Measurements from ENCODE around the gene MCTS1.
"Not testable (repeated sequence)": the region's sequence is repeated elsewhere in the genome, so short reads cannot be mapped to it uniquely, and the experiment has no call there.

The MCTS1 gene, protein sequence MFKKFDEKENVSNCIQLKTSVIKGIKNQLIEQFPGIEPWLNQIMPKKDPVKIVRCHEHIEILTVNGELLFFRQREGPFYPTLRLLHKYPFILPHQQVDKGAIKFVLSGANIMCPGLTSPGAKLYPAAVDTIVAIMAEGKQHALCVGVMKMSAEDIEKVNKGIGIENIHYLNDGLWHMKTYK

DNA sequence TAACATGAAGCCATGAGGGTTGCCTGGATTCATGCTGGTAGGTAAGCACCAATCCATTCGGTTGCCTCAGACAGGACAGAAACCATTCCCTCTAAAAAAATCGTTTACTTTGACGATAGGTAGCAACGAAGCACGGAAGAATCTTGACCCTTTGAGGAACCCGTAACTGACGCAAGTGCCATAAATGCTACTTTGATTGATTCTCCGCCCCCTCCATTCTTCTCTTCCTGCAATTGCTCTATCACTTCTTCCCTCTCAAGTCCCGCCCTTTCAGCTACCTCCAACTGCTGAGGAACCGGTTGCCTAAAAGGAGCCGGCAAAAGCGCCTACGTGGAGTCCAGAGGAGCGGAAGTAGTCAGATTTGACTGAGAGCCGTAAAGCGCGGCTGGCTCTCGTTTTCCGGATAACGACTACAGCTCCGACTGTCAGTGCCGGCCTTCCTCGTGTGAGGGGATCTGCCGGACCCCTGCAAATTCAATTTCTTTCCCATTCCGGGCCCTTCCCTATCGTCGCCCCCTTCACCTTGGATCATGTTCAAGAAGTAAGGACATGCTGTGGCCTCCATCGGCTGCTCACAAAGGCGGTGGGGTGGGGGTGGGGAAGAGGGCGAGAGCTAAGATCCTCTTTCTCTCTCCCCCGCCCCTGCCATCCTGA lies at the start of gene MCTS1:
Gene MCTS1, plus strand, starts transcription at position 395 of the 654 bp plus-strand sequence. Its CDS starts 136 bp downstream, at position 531.
- Mint-ChIP-seq H3K4me1 (peaks cover 0 to 4% of the 10 kb centered on the region in 2 donors), H3K27me3 (no peaks in the 10 kb centered on the region), H3K4me3 (peak within 1 kb of the TSS; percentile 92 to 100), H3K36me3 (peaks cover 0 to 8% of the 10 kb centered on the region in 2 donors), H3K9me3 (peaks cover 0 to 1% of the 10 kb centered on the region in 2 donors), H3K27ac (peak within 1 kb of the TSS; percentile 98)
- peak; percentile 95 to 97 for ATAC-seq (replicated peaks)
- DNase-seq = peak; percentile 82

DNA sequence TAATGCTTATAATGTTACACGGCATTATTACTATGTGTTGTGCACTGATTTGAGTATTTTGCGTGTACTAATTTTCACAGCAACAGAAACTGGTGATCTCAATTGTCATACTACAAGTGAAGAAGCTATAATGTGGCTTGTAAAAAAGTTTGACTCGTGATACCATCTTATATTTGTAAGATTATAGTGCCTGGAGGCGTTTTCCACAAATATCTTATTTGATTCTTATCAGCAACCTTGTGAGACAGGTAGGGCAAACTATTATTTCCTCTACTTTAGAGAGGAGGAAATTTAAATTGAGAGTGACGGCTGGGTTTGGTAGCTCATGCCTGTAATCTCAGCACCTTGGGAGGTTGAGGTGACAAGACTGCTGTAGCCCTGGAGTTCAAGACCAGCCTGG lies 47.6 kb upstream of the MCTS1 start:
- Mint-ChIP-seq H3K27me3 (no peaks in the 10 kb centered on the region), H3K36me3 (no peaks in the 10 kb centered on the region), H3K9me3 (no peaks in the 10 kb centered on the region), H3K4me1 (no peaks in the 10 kb centered on the region), H3K27ac (no peak overlapping the region), H3K4me3 (no peak overlapping the region)
- DNase-seq (no peak), ATAC-seq (replicated peaks) (no peak)

DNA sequence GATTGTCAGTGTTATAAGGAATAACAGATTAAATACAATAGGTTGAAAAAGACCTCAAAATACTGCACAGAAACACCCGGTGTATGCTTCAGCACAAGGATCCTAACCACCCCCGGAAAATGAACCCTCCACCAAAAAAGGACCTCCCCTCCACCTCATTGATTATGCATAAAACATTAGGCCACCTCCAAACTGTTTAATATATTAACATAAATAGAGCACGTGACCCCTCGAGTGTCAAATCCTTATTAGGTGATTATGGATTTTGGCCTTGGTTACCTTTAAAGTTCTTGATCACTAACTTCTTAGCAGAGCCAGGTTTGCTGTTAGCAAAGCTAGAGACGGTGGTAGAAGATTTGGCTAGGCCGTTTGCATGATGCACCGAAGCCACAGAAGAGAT lies 44.1 kb upstream of the MCTS1 start:
- H3K27ac Mint-ChIP-seq = peak overlapping the region; percentile 92
- no peaks in the 10 kb centered on the region for H3K27me3 Mint-ChIP-seq
- H3K36me3 Mint-ChIP-seq = no peaks in the 10 kb centered on the region
- H3K9me3 Mint-ChIP-seq = no peaks in the 10 kb centered on the region
- DNase-seq (no peak), ATAC-seq (replicated peaks) (peak in 1 of 2 donors; percentile 5)
- H3K4me3 Mint-ChIP-seq = peak overlapping the region; percentile 89 to 93
- H3K4me1 Mint-ChIP-seq = peaks cover 5 to 12% of the 10 kb centered on the region in 2 donors

DNA sequence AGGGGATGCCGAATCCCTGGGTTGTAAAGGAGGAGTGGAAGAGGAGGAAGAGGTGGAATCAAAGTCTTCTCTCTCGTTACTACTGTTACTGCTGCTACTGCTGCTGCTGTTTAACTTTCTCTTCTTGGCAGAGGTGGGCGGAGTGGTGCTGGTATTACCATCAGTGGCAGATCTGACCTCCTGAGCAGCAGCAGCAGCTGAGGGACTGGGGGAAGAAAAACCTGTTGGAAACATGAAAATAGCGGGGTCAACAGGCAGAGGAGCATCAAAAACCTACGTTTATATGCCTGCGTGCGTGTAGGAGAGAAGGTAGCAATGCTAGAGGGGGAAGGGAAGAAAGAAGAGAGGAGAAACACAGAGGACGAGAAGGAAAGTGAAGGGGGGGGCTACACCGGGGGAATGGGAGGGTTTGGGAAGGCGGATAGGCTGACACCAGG lies 43.5 kb upstream of the MCTS1 start:
- Mint-ChIP-seq H3K27me3 (no peaks in the 10 kb centered on the region), H3K9me3 (no peaks in the 10 kb centered on the region), H3K36me3 (no peaks in the 10 kb centered on the region), H3K27ac (peak overlapping the region; percentile 92), H3K4me3 (peak overlapping the region; percentile 89 to 93), H3K4me1 (peaks cover 5 to 12% of the 10 kb centered on the region in 2 donors)
- DNase-seq = peak; percentile 23
- peak; percentile 51 to 56 for ATAC-seq (replicated peaks)

DNA sequence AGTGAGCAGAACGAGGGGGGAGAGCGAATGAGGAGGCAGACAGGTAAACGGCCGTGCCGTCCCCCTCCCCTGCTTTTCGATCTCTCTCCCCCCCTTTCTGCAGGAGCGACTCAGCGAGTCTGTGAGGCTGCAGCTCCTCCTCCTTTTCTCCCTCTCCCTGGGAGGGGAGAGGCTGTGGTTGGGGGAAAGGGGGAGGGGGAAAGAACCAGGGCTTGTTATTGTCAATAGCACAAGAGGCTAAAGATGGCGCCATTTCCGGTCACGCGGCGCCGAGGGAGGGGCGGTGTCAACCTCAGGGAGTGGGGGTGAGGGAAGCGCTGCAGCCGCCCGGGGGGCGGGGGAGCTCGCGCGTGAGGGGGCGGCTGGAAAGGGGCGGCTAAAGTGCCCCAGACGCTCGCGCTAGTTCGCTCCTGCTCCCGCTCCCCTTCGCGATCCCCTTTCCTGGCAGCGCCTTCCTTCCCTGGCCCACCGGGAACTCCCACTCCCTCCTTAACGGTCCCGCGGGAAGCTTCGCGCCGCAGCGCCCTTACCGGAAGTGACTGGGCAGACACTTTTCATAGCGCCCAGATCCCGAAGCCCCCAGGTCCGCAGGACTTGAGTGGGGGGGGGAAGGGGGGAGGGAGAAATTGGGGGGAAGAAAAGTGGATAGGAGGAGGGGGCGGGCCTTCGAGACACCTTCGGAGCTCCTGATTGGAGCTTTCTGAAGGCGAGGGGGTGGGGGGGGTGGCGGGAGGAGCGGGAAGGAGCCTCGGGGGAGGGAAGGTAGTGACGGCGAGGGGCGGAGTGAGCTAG lies 42.9 kb upstream of the MCTS1 start, which contains the start of gene CUL4B:
Gene CUL4B, minus strand, starts transcription at position 121 of the 792 bp plus-strand sequence. CDS start 324 bp downstream, outside the sequence.
- no peaks in the 10 kb centered on the region for H3K36me3 Mint-ChIP-seq
- peak within 1 kb of the TSS; percentile 92 for H3K27ac Mint-ChIP-seq
- peak within 1 kb of the TSS; percentile 89 to 93 for H3K4me3 Mint-ChIP-seq
- H3K27me3 Mint-ChIP-seq = no peaks in the 10 kb centered on the region
- H3K9me3 Mint-ChIP-seq = no peaks in the 10 kb centered on the region
- ATAC-seq (replicated peaks) (peak; percentile 88 to 91), DNase-seq (peak; percentile 85)
- peaks cover 5 to 12% of the 10 kb centered on the region in 2 donors for H3K4me1 Mint-ChIP-seq

DNA sequence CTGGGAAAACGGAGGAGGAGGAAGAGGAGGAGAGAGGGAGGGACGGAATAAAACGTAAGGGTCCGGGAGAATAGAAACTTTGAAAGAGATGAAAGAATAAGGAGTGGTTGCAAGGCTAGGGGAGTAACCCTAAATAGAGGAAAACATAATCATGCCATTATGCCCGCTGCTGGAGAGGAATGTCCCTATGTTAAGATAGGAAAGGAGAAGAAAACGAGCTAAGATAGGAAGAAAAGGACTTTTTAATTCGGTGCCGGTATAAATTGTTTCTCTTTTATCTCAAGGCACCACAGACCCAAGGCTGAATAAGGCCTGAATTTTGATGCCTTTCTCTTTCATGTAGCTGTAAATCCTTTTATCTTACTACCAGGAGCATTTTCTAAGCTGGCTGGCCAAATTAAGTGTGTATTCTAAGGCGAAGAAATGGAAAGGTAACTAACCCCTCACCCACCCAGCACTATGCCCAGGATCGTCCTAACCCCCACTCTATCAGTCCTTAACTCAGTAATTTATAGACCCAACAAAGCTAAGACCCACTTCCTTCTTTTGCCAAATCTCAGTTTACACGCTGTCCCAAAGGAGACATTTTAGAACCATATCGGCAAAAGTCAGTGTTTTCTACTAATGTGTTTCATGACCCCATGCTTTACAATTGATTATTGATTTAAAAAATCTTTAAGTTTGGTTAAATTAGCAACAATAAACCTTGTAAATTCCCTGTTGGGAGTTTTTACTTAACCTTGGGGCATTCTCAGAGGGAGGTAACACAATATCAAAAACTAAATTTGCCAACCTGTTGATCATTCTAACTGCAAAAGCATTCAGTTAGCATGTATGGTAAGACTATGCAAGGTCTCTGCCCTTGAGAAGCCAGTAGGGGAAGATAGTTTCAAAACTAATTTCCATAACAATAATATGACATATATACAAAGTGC lies 42.0 kb upstream of the MCTS1 start:
- Mint-ChIP-seq H3K27ac (peak overlapping the region; percentile 92), H3K4me3 (peak overlapping the region; percentile 89 to 93), H3K9me3 (no peaks in the 10 kb centered on the region), H3K27me3 (no peaks in the 10 kb centered on the region), H3K4me1 (peaks cover 5 to 12% of the 10 kb centered on the region in 2 donors), H3K36me3 (no peaks in the 10 kb centered on the region)
- ATAC-seq (replicated peaks) (no peak), DNase-seq (no peak)

DNA sequence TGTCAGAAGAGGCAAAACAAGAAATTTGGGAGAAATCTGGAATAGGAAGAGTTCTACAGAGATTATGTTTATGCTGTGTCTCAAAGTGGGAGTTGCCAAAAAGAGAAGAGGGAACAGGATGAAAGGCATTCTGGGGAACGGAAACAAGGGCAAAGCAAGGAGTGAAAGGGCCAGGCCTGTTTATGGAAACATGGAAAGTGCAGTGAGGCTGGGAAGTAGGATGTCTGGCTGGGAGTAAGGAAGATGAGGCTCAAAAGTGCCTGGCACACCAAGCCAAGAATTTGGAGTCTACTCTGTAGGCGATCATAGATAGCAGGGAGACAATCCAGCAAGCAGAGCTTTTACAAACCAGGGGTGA lies 41.4 kb upstream of the MCTS1 start:
- ATAC-seq (replicated peaks) (no peak), DNase-seq (no peak)
- Mint-ChIP-seq H3K4me1 (peaks cover 5 to 12% of the 10 kb centered on the region in 2 donors), H3K36me3 (no peaks in the 10 kb centered on the region), H3K27ac (peak overlapping the region; percentile 3), H3K9me3 (no peaks in the 10 kb centered on the region), H3K27me3 (no peaks in the 10 kb centered on the region), H3K4me3 (no peak overlapping the region)

DNA sequence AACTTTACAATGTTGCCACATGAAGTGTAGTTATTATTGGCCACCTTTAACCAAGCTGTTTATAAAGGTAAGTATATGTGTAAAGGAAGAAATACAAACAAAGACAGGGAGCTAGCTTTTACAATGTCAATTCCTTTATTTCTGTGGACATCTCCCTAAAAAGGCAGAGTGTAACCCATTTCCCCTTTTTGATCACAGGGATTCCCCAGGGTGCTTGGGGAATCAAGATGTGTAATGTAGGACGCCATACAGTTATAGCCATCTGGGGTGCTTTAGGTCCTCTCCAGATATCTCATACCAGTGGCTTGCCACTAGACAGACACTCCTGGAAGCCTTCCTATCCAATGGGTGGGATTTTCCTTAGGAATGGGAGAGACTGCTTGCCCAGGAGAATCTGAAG lies 39.0 kb upstream of the MCTS1 start:
- no peaks in the 10 kb centered on the region for H3K9me3 Mint-ChIP-seq
- no peak for DNase-seq

DNA sequence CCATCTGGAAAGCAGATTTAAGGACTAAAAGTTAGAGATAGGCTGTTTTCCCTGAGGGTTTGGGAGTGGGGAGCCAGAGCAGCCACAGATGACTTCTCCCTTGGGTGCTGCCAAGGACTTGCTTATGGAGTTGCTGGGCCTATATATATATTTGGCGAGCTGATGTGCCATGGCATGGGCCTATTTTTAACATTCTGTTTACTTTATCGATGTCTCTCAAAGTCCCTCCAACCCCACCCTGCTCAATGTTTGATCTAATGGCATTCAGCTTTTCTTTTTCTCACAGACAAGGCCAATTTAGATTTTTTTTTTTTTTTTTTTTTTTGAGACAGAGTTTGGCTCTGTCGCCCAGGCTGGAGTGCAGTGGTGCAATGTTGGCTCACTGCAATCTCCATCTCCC lies 37.1 kb upstream of the MCTS1 start:
- ATAC-seq (replicated peaks) (no peak), DNase-seq (no peak)
- peaks cover 0 to 5% of the 10 kb centered on the region in 2 donors for H3K27me3 Mint-ChIP-seq
- no peaks in the 10 kb centered on the region for H3K36me3 Mint-ChIP-seq
- H3K4me3 Mint-ChIP-seq = no peak overlapping the region
- H3K27ac Mint-ChIP-seq = no peak overlapping the region
- H3K4me1 Mint-ChIP-seq = peaks cover 5 to 8% of the 10 kb centered on the region in 2 donors
- no peaks in the 10 kb centered on the region for H3K9me3 Mint-ChIP-seq

More for the DNA sequence above, 39.0 kb upstream of the MCTS1 start:
- ATAC-seq (replicated peaks) = no peak
- peaks cover 0 to 5% of the 10 kb centered on the region in 2 donors for H3K27me3 Mint-ChIP-seq
- H3K4me1 Mint-ChIP-seq = peaks cover 5 to 12% of the 10 kb centered on the region in 2 donors
- H3K27ac Mint-ChIP-seq = no peak overlapping the region
- H3K4me3 Mint-ChIP-seq = no peak overlapping the region
- H3K36me3 Mint-ChIP-seq = no peaks in the 10 kb centered on the region

DNA sequence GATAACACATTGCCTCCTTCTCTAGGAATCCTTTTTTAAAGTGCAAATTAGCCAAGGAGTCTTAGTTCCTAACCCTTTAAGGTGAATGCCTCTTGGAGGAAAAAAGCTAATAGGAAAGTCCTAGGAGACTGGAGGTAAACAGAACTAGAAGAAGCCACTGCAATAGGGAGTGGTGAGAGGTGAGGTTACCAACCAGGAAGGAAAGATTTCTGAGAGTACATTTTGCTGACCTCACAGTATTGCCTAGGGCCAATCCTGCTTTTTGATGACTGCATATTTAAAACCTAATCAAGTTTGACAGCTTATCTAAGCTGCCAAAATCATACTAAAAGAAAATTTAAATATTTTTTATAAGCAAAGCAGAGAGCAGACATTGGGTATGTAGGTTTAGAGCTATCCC lies 35.9 kb upstream of the MCTS1 start:
- H3K4me3 Mint-ChIP-seq = no peak overlapping the region
- peaks cover 0 to 5% of the 10 kb centered on the region in 2 donors for H3K27me3 Mint-ChIP-seq
- H3K36me3 Mint-ChIP-seq = no peaks in the 10 kb centered on the region
- no peak overlapping the region for H3K27ac Mint-ChIP-seq
- DNase-seq = no peak
- no peaks in the 10 kb centered on the region for H3K9me3 Mint-ChIP-seq
- no peak for ATAC-seq (replicated peaks)
- H3K4me1 Mint-ChIP-seq = no peaks in the 10 kb centered on the region

DNA sequence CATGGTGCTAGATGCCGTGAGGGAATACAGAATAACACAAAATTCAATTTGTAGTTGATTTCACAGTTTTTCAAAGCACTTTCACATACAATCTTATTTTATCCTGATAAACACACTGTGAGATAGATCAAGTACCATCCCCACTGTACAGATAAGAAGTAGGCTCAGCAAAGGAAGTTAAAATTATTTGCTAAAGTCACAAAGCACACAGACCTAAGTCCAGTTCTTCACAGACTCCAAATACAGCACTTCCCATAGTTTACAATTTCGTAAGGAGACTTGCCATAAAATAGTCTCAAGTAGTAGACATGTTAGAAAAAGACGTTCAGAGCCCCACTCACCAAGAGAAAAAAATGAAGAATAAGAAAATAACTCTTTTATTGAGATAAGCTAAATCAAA lies 35.3 kb upstream of the MCTS1 start:
- Mint-ChIP-seq H3K4me3 (no peak overlapping the region), H3K4me1 (no peaks in the 10 kb centered on the region), H3K27me3 (peaks cover 0 to 5% of the 10 kb centered on the region in 2 donors), H3K36me3 (no peaks in the 10 kb centered on the region), H3K9me3 (no peaks in the 10 kb centered on the region), H3K27ac (no peak overlapping the region)
- no peak for ATAC-seq (replicated peaks)
- no peak for DNase-seq

DNA sequence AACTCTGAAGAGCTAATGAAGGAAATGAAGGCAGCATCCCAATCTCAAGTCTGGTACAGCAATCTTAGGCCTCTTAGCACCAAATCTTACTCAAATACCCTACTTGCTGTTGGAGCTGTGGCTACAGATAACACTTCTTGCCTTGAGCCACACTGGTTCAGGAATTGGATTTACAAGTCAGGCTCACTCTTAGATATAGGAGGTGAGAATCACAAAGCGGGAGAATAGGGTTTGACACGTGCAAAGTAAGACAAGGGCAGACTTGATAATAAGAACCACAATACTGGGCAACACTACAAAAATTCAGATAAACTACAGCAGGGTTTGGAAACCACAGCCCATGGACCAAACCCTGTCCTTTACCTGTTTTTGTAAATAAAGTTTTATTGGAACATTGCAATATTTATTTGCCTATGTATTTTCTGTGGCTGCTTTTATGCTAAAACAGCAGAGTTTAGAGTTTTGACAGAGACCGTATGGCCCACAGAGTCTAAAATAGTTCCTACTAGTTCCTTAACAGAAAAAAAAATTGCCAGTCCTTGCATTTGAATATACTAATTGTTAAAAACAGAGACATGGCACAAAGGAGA lies 33.8 kb upstream of the MCTS1 start:
- Mint-ChIP-seq H3K36me3 (no peaks in the 10 kb centered on the region), H3K4me1 (no peaks in the 10 kb centered on the region), H3K4me3 (no peak overlapping the region), H3K27ac (no peak overlapping the region), H3K27me3 (peaks cover 0 to 5% of the 10 kb centered on the region in 2 donors), H3K9me3 (no peaks in the 10 kb centered on the region)
- DNase-seq (no peak), ATAC-seq (replicated peaks) (no peak)

DNA sequence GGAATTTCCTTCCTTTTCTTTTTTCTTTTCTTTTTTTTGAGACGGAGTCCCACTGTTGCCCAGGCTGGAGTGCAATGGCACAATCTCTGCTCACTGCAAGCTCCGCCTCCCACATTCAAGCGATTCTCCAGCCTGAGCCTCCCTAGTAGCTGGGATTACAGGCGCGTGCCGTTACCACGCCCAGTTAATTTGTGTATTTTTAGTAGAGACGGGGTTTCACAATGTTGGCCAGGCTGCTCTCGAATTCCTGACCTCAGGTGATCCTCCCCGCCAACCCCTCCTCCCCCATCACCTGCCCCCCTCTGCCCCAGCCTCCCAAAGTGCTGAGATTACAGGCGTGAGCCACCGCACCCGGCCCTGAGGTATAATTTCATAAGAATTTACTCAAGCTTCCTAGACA lies 30.1 kb upstream of the MCTS1 start:
- H3K27me3 Mint-ChIP-seq; H3K36me3 Mint-ChIP-seq; H3K4me1 Mint-ChIP-seq; H3K9me3 Mint-ChIP-seq; H3K4me3 Mint-ChIP-seq; ATAC-seq (replicated peaks); H3K27ac Mint-ChIP-seq; DNase-seq: not testable (repeated sequence)
